GM21737 (cell line): Measurements from ENCODE around the gene SGCE.
"Not testable (repeated sequence)": the region's sequence is repeated elsewhere in the genome, so short reads cannot be mapped to it uniquely, and the experiment has no call there.

ENCODE experiments used
- ATAC-seq: cut with Tn5 transposase; IDR thresholded peaks from one replicate; pipeline ENCODE4 v1.9.1; 2021; ENCODE audit warnings: mild to moderate bottlenecking, moderate library complexity; ENCODE audit not compliant: unreplicated experiment

Gene SGCE

GRCh38 chr7:94655848-94656657 lies at the start of gene SGCE:
Gene SGCE (minus strand): TSS chr7:94656133. CDS start chr7:94656098, 35 bp downstream.
- no peak for ATAC-seq

GRCh38 chr7:94705155-94706021 lies 49.5 kb upstream of the SGCE start:
- ATAC-seq: not testable (repeated sequence)

GRCh38 chr7:94701555-94701973 lies 45.6 kb upstream of the SGCE start:
- no peak for ATAC-seq

- ATAC-seq: no peak
These were observed 45.1 kb upstream of the SGCE start for GRCh38 chr7:94700926-94701554.

- ATAC-seq: no peak
These were observed 42.3 kb upstream of the SGCE start for GRCh38 chr7:94698275-94698674.

GRCh38 chr7:94697035-94697974 lies 41.4 kb upstream of the SGCE start:
- ATAC-seq: no peak

GRCh38 chr7:94687810-94688209 lies 31.9 kb upstream of the SGCE start:
- ATAC-seq: no peak

GRCh38 chr7:94687076-94687475 lies 31.1 kb upstream of the SGCE start:
- no peak for ATAC-seq

- no peak for ATAC-seq
These were observed 27.1 kb upstream of the SGCE start for GRCh38 chr7:94683066-94683465.

GRCh38 chr7:94679358-94679757 lies 23.4 kb upstream of the SGCE start:
- no peak for ATAC-seq

GRCh38 chr7:94676431-94676830 lies 20.5 kb upstream of the SGCE start:
- ATAC-seq: no peak

GRCh38 chr7:94675356-94675755 lies 19.4 kb upstream of the SGCE start:
- no peak for ATAC-seq

- no peak for ATAC-seq
These were observed 15.7 kb upstream of the SGCE start for GRCh38 chr7:94671444-94672235.

- ATAC-seq: no peak
These were observed 14.0 kb upstream of the SGCE start for GRCh38 chr7:94669773-94670495.

GRCh38 chr7:94666879-94667587 lies 11.1 kb upstream of the SGCE start:
- ATAC-seq: no peak

GRCh38 chr7:94665426-94665825 lies 9.5 kb upstream of the SGCE start:
- ATAC-seq: no peak

- ATAC-seq: no peak
These were observed 8.1 kb upstream of the SGCE start for GRCh38 chr7:94664023-94664422.

- no peak for ATAC-seq
These were observed 6.6 kb upstream of the SGCE start for GRCh38 chr7:94662548-94662947.
